NCI-H226 (cell line): Measurements from ENCODE around the gene MCMBP.

Source experiments
- DNase-seq: peaks from one replicate; pipeline ENCODE4 v3.0.0-alpha.2; 2015

Gene MCMBP

GRCh38 chr10:119781498-119781897 lies 91.1 kb downstream of the MCMBP start:
- no peak for DNase-seq

GRCh38 chr10:119780879-119781480 lies 91.7 kb downstream of the MCMBP start:
- DNase-seq: no peak
